C4-2B (cell line): ENCODE measurements around the gene SLC34A1.

ENCODE experiments used
- ZFX ChIP-seq: fragments of 450-650 bp; IDR thresholded peaks from 2 replicates; pipeline ENCODE4 v1.6.1; 2017
- TF ChIP-seq, protein P1 (sequence below): fragments of 450-650 bp; conservative IDR thresholded peaks from 2 replicates; pipeline ENCODE4 v1.5.1; 2017; ENCODE audit warnings: mild to moderate bottlenecking

- TF ChIP-seq, protein P1, sequence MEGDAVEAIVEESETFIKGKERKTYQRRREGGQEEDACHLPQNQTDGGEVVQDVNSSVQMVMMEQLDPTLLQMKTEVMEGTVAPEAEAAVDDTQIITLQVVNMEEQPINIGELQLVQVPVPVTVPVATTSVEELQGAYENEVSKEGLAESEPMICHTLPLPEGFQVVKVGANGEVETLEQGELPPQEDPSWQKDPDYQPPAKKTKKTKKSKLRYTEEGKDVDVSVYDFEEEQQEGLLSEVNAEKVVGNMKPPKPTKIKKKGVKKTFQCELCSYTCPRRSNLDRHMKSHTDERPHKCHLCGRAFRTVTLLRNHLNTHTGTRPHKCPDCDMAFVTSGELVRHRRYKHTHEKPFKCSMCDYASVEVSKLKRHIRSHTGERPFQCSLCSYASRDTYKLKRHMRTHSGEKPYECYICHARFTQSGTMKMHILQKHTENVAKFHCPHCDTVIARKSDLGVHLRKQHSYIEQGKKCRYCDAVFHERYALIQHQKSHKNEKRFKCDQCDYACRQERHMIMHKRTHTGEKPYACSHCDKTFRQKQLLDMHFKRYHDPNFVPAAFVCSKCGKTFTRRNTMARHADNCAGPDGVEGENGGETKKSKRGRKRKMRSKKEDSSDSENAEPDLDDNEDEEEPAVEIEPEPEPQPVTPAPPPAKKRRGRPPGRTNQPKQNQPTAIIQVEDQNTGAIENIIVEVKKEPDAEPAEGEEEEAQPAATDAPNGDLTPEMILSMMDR, result no peak
- no peak for TF ChIP-seq ZFX
These were observed 1.5 kb downstream of the SLC34A1 start for GRCh38 chr5:177385720-177386119.
